Prostate gland (tissue), 2 donors: ENCODE data around the gene MAGEA4. TPM values are rescaled to one million over a fixed set of nuclear protein-coding genes. Genes with fewer than 3 reads are reported as not detected.

Experiments used
- DNase-seq: peaks from one replicate; pipeline ENCODE4 v3.0.0-alpha.2; 2019; ENCODE audit warnings: low spot score
- H3K27ac ChIP-seq, 2 donors: fragments of 200-600 bp; sonication (generic); 2 replicates each; pipeline ENCODE4 v1.5.1; 2017 to 2019
- H3K27me3 ChIP-seq: fragments of 200-600 bp; sonication (generic); replicated peaks from 2 replicates; pipeline ENCODE4 v1.5.1; 2019; ENCODE audit not compliant: insufficient read depth
- H3K36me3 ChIP-seq, 2 donors: fragments of 200-600 bp; sonication (generic); 1 replicate in 1 of 2; 2 replicates in 1 of 2; pipeline versions ENCODE4 v1.5.1 to v1.8.1; 2017 to 2019
- H3K4me1 ChIP-seq: fragments of 200-600 bp; sonication (generic); replicated peaks from 2 replicates; pipeline ENCODE4 v1.5.1; 2019
- H3K4me3 ChIP-seq, 2 donors: fragments of 200-600 bp; sonication (generic); 2 replicates each; pipeline ENCODE4 v1.5.1; 2017 to 2019
- H3K9me3 ChIP-seq: fragments of 200-600 bp; sonication (generic); 2 replicates; pipeline ENCODE4 v1.5.1; 2017
- CTCF ChIP-seq, 4 experiments: fragments of 200-600 bp in 2 of 4; fragments of 450-650 bp in 2 of 4; sonication (generic) in 2 of 4; IDR thresholded peaks; 1 replicate in 3 of 4; 2 replicates in 1 of 4; pipeline ENCODE4 v1.5.1; 2016 to 2019; ENCODE audit warnings: antibody characterized with exemption in 4 of 4, mild to moderate bottlenecking in 2 of 4, moderate library complexity in 2 of 4
- POLR2A ChIP-seq: fragments of 450-650 bp; IDR thresholded peaks from one replicate; pipeline ENCODE4 v1.6.1; 2016; ENCODE audit warnings: antibody characterized with exemption, mild to moderate bottlenecking
- POLR2AphosphoS5 ChIP-seq: sonication (generic); formaldehyde crosslinking; IDR thresholded peaks from one replicate; pipeline ENCODE4 v1.6.1; 2017; ENCODE audit warnings: antibody characterized with exemption
- WGBS: methylation state at CpG from one replicate; pipeline ENCODE4 v1.1.5; 2018; 5-methylcytosine and 5-hydroxymethylcytosine counted together
- intact Hi-C: fragments of 100-400 bp; cut with DNase I; formaldehyde crosslinking; loops from one replicate; pipeline ENCODE4 v1.14.2; 2022
- total RNA-seq, 2 donors: library from RNA; depleted of rRNA; stranded (reverse); fragments of >200 nt; gene quantifications; one replicate each; pipeline ENCODE4 v1.1.0, GENCODE V29; 2016

MAGEA4 gene
- total RNA-seq, 2 donors from 2014 or later: 47.7 TPM; not detected in 1

GRCh38 chrX:151878574-151878973 lies 34.1 kb upstream of the MAGEA4 start:
- H3K27ac ChIP-seq: no peak overlapping the region
- DNase-seq: no peak
- no peaks in the 10 kb centered on the region for H3K4me1 ChIP-seq
- H3K4me3 ChIP-seq: no peak overlapping the region
- no peaks in the 10 kb centered on the region for H3K9me3 ChIP-seq
- TF ChIP-seq POLR2AphosphoS5 (no peak), POLR2A (no peak), CTCF (IDR thresholded peaks at IDR 0.05) (no peak)
- no peaks in the 10 kb centered on the region for H3K36me3 ChIP-seq
- 69% methylated on average over 8 of the region's 8 CpGs for WGBS
- H3K27me3 ChIP-seq: no peaks in the 10 kb centered on the region
- intact Hi-C loops: no loop called here

DNA sequence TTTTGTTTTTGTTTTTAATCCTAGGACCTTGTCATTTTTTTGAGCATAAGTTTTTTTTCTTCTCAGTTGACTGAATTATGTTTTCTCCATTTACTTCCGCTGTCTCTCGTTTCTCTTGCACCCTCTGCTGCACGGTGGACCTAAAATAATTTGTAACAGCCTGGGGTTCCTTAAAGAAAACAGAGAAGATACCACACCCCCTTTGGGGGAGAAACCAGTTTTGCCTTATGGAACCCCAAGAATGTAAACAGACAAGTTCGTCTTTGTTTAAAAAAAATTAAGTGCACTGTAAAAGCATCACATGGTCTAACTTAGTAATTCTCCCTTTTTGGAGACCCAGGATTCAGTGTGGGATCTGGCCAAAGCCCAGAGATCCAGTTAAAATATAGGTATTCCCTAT lies 32.8 kb upstream of the MAGEA4 start:
- no peaks in the 10 kb centered on the region for H3K36me3 ChIP-seq
- H3K4me3 ChIP-seq: no peak overlapping the region
- WGBS: 36% methylated on average over 4 of the region's 4 CpGs
- intact Hi-C loops: no loop called here
- no peaks in the 10 kb centered on the region for H3K27me3 ChIP-seq
- H3K9me3 ChIP-seq: no peaks in the 10 kb centered on the region
- DNase-seq: no peak
- no peak for TF ChIP-seq POLR2A
- TF ChIP-seq CTCF (IDR thresholded peaks at IDR 0.05): no peak
- TF ChIP-seq POLR2AphosphoS5: no peak
- H3K4me1 ChIP-seq: no peaks in the 10 kb centered on the region
- H3K27ac ChIP-seq: no peak overlapping the region

GRCh38 chrX:151880895-151881294 lies 31.8 kb upstream of the MAGEA4 start:
- no peaks in the 10 kb centered on the region for H3K36me3 ChIP-seq
- H3K9me3 ChIP-seq: no peaks in the 10 kb centered on the region
- 42% methylated on average over 2 of the region's 2 CpGs for WGBS
- H3K27ac ChIP-seq: no peak overlapping the region
- H3K4me3 ChIP-seq: no peak overlapping the region
- no peaks in the 10 kb centered on the region for H3K4me1 ChIP-seq
- TF ChIP-seq POLR2AphosphoS5 (no peak), POLR2A (no peak), CTCF (IDR thresholded peaks at IDR 0.05) (no peak)
- intact Hi-C loops: no loop called here
- DNase-seq: no peak
- no peaks in the 10 kb centered on the region for H3K27me3 ChIP-seq

DNA sequence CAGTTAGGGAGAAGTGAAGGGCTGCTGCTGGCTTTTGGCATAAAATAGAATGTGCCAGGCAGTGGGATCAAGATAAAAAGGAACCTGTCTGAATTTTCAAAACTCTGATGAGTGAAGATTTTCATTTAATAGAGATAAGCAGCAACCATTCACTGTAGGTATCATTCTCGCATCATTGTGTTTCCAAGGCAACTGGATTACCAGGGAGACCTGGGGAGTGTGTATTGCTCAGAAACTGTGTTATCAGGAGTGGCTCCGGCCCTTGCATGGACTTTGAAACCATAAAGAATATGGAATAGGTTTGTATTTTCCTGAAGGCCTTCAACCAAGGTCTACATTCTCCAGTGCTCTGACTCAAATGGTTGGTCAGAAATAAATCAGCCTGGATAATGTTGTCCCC lies 23.3 kb upstream of the MAGEA4 start:
- no peaks in the 10 kb centered on the region for H3K36me3 ChIP-seq
- H3K27ac ChIP-seq: no peak overlapping the region
- no peaks in the 10 kb centered on the region for H3K4me1 ChIP-seq
- DNase-seq: no peak
- TF ChIP-seq CTCF (IDR thresholded peaks at IDR 0.05) (no peak), POLR2A (no peak), POLR2AphosphoS5 (no peak)
- intact Hi-C loops: no loop called here
- H3K9me3 ChIP-seq: no peaks in the 10 kb centered on the region
- H3K27me3 ChIP-seq: no peaks in the 10 kb centered on the region
- WGBS: 100% methylated on average over 2 of the region's 2 CpGs
- no peak overlapping the region for H3K4me3 ChIP-seq

GRCh38 chrX:151896734-151897474 lies 15.8 kb upstream of the MAGEA4 start:
- intact Hi-C loops: no loop called here
- TF ChIP-seq CTCF (IDR thresholded peaks at IDR 0.05): no peak
- TF ChIP-seq POLR2A: no peak
- no peak for TF ChIP-seq POLR2AphosphoS5
- Histone ChIP-seq H3K4me1 (no peaks in the 10 kb centered on the region), H3K4me3 (no peak overlapping the region), H3K36me3 (no peaks in the 10 kb centered on the region), H3K27me3 (no peaks in the 10 kb centered on the region), H3K9me3 (no peaks in the 10 kb centered on the region), H3K27ac (no peak overlapping the region)
- DNase-seq: no peak
- 72% methylated on average over 5 of the region's 5 CpGs for WGBS
